Effector memory CD8-positive, alpha-beta T cell (primary cell): ENCODE data around the gene DNAJC28.
"Not testable (repeated sequence)": the region's sequence is repeated elsewhere in the genome, so short reads cannot be mapped to it uniquely, and the experiment has no call there.

ENCODE experiments used
- ATAC-seq: fragments of 150-1000 bp; cut with Tn5 transposase; replicated peaks from 2 replicates; pipeline ENCODE4 v1.10.0; 2021; ENCODE audit warnings: mild to moderate bottlenecking, moderate library complexity
- DNase-seq, 3 experiments: peaks; one replicate each; pipeline ENCODE4 v3.0.0; 2021
- H3K27ac Mint-ChIP-seq, 2 donors: one replicate each; pipeline ENCODE4 v1.8.0; 2022; ENCODE audit warnings: mild to moderate bottlenecking in 2 of 2, mixed read lengths in 2 of 2, moderate library complexity in 2 of 2
- H3K27me3 Mint-ChIP-seq, 2 donors: one replicate each; pipeline ENCODE4 v1.8.0; 2022; ENCODE audit warnings: mixed read lengths in 2 of 2
- H3K36me3 Mint-ChIP-seq: one replicate; pipeline ENCODE4 v1.8.0; 2022; ENCODE audit warnings: mild to moderate bottlenecking, moderate library complexity, mixed read lengths; ENCODE audit not compliant: insufficient read depth
- H3K4me1 Mint-ChIP-seq, 2 donors: one replicate each; pipeline ENCODE4 v1.8.0; 2022; ENCODE audit warnings: low read depth in 2 of 2, mixed read lengths in 2 of 2
- H3K4me3 Mint-ChIP-seq, 2 donors: one replicate each; pipeline ENCODE4 v1.8.0; 2022; ENCODE audit warnings: mild to moderate bottlenecking in 2 of 2, mixed read lengths in 2 of 2, moderate library complexity in 2 of 2
- H3K9me3 Mint-ChIP-seq, 2 donors: one replicate each; pipeline ENCODE4 v1.8.0; 2022; ENCODE audit warnings: mixed read lengths in 2 of 2

DNAJC28 gene

DNA sequence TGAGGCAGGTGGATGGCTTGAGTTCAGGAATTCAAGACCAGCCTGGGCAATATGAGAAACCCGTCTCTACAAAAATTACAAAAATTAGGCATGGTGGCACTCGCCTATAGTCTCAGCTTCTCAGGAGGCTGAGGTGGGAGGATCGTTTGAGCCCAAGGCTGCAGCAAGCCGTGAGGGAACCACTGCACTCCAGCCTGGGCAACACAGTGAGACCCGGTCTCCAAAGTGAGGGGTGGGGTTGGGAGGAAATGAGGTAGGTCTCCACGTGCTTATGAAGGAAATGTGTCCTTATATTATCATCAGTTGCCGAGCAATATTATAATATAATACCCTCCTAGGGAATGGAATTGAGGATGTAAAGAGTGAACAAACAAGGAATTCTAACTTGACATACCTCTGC, 14.4 kb downstream of the DNAJC28 start:
- no peak for ATAC-seq
- Mint-ChIP-seq H3K4me1 (peaks cover 14 to 19% of the 10 kb centered on the region in 2 donors), H3K27me3 (no peaks in the 10 kb centered on the region), H3K9me3 (no peaks in the 10 kb centered on the region), H3K27ac (no peak overlapping the region), H3K36me3 (peaks cover 3% of the 10 kb centered on the region), H3K4me3 (peak overlapping the region; percentile 85)
- DNase-seq: no peak

DNA sequence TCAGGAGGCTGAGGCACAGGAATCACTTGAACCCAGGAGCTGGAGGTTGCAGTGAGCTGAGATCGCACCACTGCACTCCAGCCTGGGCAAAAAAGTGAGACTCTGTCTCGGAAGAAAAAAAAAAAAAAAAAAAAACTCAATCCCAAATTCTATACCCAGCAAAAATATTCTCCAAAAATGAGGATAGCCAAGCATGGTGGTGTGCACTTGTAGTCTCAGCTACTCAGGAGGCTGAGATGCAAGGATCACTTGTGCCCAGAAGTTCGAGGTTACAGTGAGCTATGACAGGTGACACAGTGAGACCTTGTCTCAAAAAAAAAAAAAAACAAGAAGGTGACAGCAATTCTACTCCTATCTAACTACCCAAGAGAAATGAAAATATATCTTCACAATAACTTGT, 18.2 kb downstream of the DNAJC28 start:
- DNase-seq (no peak), ATAC-seq (no peak)
- H3K4me3 Mint-ChIP-seq: no peak overlapping the region
- H3K27ac Mint-ChIP-seq: no peak overlapping the region
- H3K4me1 Mint-ChIP-seq: peaks cover 11 to 22% of the 10 kb centered on the region in 2 donors
- peaks cover 6% of the 10 kb centered on the region for H3K36me3 Mint-ChIP-seq
- no peaks in the 10 kb centered on the region for H3K27me3 Mint-ChIP-seq
- no peaks in the 10 kb centered on the region for H3K9me3 Mint-ChIP-seq

DNA sequence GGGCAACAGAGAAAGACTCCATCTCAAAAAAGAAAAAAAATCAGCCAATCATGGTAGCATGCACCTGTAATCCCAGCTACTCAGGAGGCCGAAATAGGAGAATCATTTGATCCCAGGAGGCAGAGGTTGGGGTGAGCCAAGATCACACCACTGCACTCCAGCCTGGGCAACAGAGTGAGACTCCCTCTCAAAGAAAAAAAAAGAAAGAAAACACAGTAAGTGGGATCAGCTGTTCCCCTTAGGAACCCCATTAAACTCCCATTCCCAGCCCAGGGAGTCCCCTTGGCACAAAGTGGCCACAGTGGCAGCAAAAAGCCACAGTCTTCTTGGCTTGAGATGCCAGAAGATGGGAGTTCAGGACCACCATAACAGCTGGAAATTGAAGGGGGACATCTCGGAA, 20.8 kb downstream of the DNAJC28 start:
- Mint-ChIP-seq H3K36me3 (peaks cover 14% of the 10 kb centered on the region), H3K9me3 (no peaks in the 10 kb centered on the region), H3K27me3 (no peaks in the 10 kb centered on the region), H3K4me1 (peaks cover 9 to 19% of the 10 kb centered on the region in 2 donors), H3K27ac (peak overlapping the region in 1 of 2 donors; percentile 81), H3K4me3 (no peak overlapping the region)
- DNase-seq (no peak), ATAC-seq (no peak)

DNA sequence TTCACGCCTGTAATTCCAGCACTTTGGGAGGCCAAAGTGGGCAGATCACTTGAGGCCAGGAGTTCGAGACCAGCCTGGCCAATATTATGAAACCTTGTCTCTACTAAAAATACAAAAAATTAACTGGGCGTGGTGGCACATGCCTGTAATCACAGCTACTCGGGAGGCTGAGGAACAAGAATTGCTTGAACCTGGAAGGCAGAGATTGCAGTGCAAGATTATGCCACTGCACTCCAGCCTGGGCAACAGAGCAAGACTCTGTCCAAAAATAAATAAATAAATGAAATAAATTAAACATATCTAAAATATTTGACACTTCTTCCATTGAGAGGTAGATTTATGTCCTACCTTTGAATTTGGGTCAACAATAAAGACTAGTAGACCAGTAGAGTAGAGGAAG, 22.3 kb downstream of the DNAJC28 start:
- not testable (repeated sequence) for ATAC-seq, DNase-seq

DNA sequence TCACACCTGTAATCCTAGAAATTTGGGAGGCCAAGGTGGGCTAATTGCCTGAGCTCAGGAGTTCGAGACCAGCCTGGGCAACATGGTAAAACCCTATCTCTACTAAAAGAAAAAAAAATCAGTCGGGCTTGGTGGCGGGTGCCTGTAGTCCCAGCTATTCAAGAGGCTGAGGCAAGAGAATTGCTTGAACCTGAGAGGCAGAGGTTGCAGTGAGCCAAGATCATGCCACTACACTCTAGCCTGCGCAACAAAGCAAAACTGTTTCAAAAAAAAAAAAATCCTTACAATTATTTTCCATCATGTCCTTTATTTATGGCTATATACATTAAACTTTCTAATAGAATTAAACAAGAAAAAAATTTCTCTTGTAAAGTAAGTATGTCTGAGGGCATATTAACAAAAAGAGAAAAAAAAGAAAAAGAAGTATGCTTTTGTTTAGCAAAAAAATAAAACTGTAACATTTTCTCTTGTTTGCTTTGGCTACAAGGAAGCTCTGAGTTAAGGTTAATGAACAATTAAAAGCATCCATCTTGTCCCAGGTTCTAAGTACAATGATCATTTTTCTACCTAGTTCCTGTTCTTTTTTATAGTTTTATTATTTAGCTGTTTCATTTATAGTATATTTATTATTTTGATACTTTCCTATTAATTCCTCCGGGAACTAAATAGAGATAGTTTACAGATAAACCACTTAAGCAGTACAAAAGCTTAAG, 29.8 kb downstream of the DNAJC28 start:
- no peak for DNase-seq
- H3K4me1 Mint-ChIP-seq: no peaks in the 10 kb centered on the region
- H3K36me3 Mint-ChIP-seq: peaks cover 52% of the 10 kb centered on the region
- no peaks in the 10 kb centered on the region for H3K27me3 Mint-ChIP-seq
- no peaks in the 10 kb centered on the region for H3K9me3 Mint-ChIP-seq
- H3K27ac Mint-ChIP-seq: no peak overlapping the region
- H3K4me3 Mint-ChIP-seq: no peak overlapping the region
- no peak for ATAC-seq

More for the DNA sequence above, 22.3 kb downstream of the DNAJC28 start:
- H3K27ac Mint-ChIP-seq: peak overlapping the region in 1 of 2 donors; percentile 73
- H3K9me3 Mint-ChIP-seq, H3K27me3 Mint-ChIP-seq, H3K4me3 Mint-ChIP-seq: not testable (repeated sequence)
- peaks cover 24% of the 10 kb centered on the region for H3K36me3 Mint-ChIP-seq
- peaks cover 9 to 19% of the 10 kb centered on the region in 2 donors for H3K4me1 Mint-ChIP-seq

DNA sequence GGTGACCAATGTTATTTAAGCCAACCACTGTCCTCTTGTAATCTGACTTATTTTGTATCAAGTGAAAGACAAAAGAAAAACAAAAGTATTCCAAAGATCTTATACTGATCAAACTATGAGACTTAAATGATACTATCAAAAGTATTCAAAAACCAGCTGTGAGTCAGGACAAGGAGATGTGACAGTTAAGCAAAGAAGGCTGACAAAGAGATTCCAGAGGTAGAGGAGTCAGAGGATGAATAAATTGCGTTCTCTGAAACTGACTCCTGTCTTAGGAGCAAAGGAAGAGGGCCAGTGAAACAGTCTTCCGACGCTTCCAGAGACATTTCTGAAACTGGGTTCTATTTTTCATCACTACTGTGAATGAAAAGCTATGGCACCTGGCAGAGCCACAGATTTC, 32.7 kb downstream of the DNAJC28 start:
- no peaks in the 10 kb centered on the region for H3K27me3 Mint-ChIP-seq
- H3K4me3 Mint-ChIP-seq: no peak overlapping the region
- DNase-seq (no peak), ATAC-seq (no peak)
- no peaks in the 10 kb centered on the region for H3K4me1 Mint-ChIP-seq
- no peaks in the 10 kb centered on the region for H3K9me3 Mint-ChIP-seq
- no peak overlapping the region for H3K27ac Mint-ChIP-seq
- peaks cover 36% of the 10 kb centered on the region for H3K36me3 Mint-ChIP-seq

DNA sequence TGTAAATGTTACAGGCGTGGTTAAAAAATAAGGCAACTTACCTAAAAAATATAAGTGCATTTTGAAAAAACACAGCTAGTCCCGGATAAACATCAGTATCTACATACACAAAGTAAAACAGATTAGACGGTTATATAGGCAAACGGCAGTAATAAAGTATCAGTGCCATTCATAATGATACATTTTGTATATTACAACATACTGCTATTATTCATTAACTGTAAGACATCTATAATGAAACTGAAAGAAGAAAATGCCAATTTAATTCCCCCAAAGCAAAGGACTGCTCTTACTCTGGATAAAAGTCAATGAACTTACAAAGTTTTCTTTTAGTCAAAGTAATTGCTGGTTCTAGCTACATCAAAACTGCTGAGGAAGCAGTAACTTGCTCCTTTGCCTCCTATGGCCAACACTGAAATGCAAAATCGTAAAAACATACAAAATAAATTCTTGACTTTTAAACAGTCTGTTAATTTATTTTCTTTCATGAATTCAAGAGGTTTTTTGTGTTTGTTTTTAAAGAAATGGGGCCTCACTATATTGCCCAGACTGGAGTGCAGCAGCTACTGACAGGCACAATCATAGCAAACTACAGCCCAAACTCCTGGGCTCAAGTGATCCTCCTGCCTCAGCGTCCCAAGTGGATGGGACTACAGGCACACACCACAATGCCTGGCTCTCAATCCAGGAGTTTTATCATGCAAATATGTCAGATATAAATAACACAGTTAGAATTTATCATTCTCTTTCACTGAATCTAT, 35.6 kb downstream of the DNAJC28 start:
- no peak for ATAC-seq
- H3K36me3 Mint-ChIP-seq: peaks cover 37% of the 10 kb centered on the region
- no peak for DNase-seq
- no peaks in the 10 kb centered on the region for H3K4me1 Mint-ChIP-seq
- no peak overlapping the region for H3K27ac Mint-ChIP-seq
- no peaks in the 10 kb centered on the region for H3K27me3 Mint-ChIP-seq
- H3K9me3 Mint-ChIP-seq: no peaks in the 10 kb centered on the region
- H3K4me3 Mint-ChIP-seq: no peak overlapping the region

DNA sequence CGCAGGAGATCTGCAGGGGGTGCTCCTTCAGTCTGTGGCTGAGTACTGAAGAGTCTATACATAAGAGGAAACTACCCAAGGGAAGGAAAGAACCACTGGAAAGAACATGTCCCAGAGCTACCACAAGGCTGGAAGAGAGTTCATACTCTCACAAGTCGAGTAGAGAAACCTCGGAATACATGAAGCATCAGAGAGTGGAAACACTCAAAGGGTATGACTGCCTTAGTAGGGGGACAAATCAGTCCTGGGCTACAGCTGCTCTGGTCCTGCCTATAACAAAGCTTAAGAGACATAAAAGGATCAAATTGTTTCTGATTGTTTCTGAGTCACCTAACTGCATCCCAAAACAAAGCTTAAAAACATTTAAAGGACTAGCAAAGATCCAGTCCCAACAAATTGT, 39.2 kb downstream of the DNAJC28 start:
- Mint-ChIP-seq H3K27me3 (no peaks in the 10 kb centered on the region), H3K27ac (peak overlapping the region in 1 of 2 donors; percentile 11), H3K36me3 (peaks cover 31% of the 10 kb centered on the region), H3K4me3 (no peak overlapping the region), H3K9me3 (no peaks in the 10 kb centered on the region), H3K4me1 (no peaks in the 10 kb centered on the region)
- no peak for DNase-seq
- no peak for ATAC-seq

DNA sequence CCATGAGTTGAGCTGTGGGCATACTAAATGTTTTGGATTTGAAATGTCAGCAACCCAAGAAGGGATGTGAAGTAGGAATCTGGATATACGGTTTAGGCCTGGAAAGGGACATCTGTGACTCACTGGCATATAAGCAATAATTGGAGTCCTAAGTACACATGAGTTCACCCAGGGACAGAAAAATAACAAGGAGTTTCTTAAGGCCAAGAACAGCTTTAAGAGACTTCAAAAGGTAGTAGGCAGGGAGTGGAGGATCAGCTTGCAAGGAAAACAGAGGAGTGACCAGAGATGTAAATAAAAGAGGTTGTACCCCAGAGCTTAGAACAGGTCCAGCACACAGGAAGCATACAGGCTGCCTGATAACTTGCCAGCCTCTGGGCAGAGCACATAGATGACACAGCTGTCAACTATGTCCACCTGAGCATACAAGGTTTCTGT, 39.9 kb downstream of the DNAJC28 start:
- H3K9me3 Mint-ChIP-seq: no peaks in the 10 kb centered on the region
- H3K4me3 Mint-ChIP-seq: no peak overlapping the region
- peak overlapping the region; percentile 11 to 23 for H3K27ac Mint-ChIP-seq
- no peak for DNase-seq
- ATAC-seq: no peak
- H3K36me3 Mint-ChIP-seq: peaks cover 27% of the 10 kb centered on the region
- no peaks in the 10 kb centered on the region for H3K27me3 Mint-ChIP-seq
- H3K4me1 Mint-ChIP-seq: no peaks in the 10 kb centered on the region

DNA sequence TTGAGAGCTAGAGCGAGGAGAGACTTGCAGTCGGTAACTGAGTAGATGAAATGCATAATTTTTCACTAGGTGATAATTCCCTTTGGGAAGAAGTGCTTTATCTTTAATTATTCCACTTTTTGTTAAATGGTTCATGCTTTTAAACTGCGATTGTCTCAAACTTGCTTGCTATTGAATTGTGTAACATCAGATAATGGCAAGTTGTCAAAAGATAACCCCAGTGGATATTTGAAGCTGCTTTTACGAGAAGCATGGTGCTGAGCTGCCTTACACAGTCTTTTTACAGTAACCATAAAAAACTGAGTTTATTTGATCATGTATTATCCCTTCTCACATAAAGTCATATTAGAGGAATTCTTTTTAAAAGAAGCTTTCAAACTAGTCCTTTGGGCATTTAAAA, 41.9 kb downstream of the DNAJC28 start:
- H3K4me1 Mint-ChIP-seq: no peaks in the 10 kb centered on the region
- ATAC-seq: no peak
- H3K36me3 Mint-ChIP-seq: peaks cover 30% of the 10 kb centered on the region
- no peaks in the 10 kb centered on the region for H3K27me3 Mint-ChIP-seq
- no peak overlapping the region for H3K27ac Mint-ChIP-seq
- no peaks in the 10 kb centered on the region for H3K9me3 Mint-ChIP-seq
- no peak for DNase-seq
- H3K4me3 Mint-ChIP-seq: no peak overlapping the region

DNA sequence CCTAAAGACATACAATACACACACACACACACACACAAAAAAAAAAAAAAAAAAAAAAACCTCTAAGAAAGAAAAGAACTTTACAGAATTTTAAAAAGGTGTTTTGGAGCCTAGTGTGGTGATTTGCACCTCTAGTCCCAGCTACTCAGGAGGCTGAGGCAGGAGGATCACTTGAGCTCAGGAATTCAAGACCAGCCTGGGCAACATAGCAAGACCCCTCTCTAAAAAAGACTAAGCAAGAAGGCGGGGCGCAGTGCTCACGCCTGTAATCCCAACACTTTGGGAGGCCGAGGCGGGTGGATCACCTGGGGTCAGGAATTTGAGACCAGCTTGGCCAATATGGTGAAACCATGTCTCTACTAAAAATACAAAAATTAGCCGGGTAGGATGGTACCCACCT, 44.9 kb downstream of the DNAJC28 start:
- H3K36me3 Mint-ChIP-seq: peaks cover 33% of the 10 kb centered on the region
- ATAC-seq, H3K9me3 Mint-ChIP-seq, DNase-seq, H3K27me3 Mint-ChIP-seq, H3K4me3 Mint-ChIP-seq, H3K4me1 Mint-ChIP-seq, H3K27ac Mint-ChIP-seq: not testable (repeated sequence)

DNA sequence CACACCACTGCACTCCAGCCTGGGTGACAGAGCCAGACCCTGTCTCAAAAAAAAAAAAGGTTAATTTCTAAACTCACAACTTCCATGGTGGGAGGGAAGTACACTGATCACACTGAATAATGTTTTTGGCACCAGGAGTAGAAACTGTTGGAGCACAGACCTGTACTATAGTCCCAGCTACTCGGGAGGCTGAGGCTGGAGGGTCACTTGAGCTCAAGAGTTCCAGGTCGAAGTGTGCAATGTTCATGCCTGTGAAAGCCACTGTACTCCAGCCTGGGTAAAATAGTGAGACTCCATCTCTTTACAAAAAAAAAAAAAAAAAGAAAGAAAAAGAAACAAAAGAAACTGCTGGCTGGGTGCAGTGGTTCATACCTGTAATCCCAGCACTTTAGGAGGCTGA, 47.0 kb downstream of the DNAJC28 start:
- H3K27me3 Mint-ChIP-seq: no peaks in the 10 kb centered on the region
- DNase-seq (no peak), ATAC-seq (no peak)

DNA sequence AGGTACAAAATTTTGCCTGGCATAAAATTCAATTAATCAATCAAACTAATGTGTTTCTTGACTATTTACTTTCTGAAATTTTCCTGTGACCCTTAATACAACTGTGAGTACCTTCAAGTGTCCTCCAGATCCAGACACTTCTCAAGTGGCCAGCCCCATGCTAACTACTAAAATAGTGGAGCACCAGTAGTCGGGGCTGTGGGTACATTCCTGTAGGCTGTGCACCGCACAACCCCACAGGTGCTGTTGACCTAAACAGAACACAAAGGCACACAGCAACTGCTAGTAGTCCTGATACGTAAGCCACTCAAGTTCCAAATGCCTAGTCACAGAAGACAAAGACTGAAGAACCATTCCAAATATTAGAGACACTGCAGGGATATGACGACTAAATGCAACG, 48.3 kb downstream of the DNAJC28 start:
- H3K4me1 Mint-ChIP-seq: no peaks in the 10 kb centered on the region
- H3K4me3 Mint-ChIP-seq: no peak overlapping the region
- peaks cover 35% of the 10 kb centered on the region for H3K36me3 Mint-ChIP-seq
- H3K27me3 Mint-ChIP-seq: no peaks in the 10 kb centered on the region
- no peak for DNase-seq
- H3K9me3 Mint-ChIP-seq: no peaks in the 10 kb centered on the region
- H3K27ac Mint-ChIP-seq: no peak overlapping the region
- ATAC-seq: no peak

More for the DNA sequence above, 47.0 kb downstream of the DNAJC28 start:
- no peak overlapping the region for H3K27ac Mint-ChIP-seq
- no peaks in the 10 kb centered on the region for H3K4me1 Mint-ChIP-seq
- H3K9me3 Mint-ChIP-seq: no peaks in the 10 kb centered on the region
- peaks cover 37% of the 10 kb centered on the region for H3K36me3 Mint-ChIP-seq
- no peak overlapping the region for H3K4me3 Mint-ChIP-seq
